ENCODE measurements around the gene MAP4K4. TPM values are rescaled to one million over a fixed set of nuclear protein-coding genes. Genes with fewer than 3 reads are reported as not detected.

Gene MAP4K4
- total RNA-seq, 1 donor from 2014 or later: 48.0 TPM

DNA sequence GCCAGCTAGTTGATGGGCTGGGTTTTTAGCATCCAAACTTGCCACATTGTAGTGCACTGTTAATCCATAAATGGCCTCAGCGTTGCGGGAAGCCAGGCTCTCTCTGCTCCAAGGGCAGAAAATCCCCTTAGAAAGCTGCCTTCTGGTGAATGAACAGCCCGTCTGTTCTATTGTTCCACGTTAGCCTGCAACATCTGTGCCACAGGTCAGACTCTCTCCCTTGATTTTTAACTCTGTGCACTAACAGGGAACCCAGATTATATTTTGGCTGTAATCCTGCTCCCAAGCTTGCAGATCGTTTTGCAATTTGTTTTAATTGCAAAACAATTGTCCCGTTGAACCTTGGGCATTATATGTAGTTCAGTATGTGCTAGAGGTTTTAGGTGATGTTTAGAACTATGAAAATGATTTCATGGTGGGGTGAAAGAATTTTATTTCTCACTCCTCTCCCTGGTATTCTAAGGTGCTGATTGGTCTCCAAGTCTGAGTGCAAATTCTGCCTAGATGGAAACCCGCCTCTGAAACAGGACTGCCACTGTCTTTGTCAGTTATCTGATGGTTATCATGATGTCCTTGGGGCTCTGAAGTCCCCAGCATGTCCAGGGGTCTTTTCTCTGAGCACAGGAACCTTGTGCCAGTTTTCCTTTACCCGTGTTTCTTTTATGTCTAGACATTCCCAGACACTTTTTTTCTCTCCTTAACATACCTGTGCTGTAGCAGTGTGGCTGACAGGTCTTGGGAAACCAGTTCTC, 106.6 kb downstream of the MAP4K4 start:
- no peak for DNase-seq (ENCODE audit: low spot score in 2 of 2)
- peaks cover 3 to 23% of the 10 kb centered on the region in 2 donors for H3K4me1 ChIP-seq

DNA sequence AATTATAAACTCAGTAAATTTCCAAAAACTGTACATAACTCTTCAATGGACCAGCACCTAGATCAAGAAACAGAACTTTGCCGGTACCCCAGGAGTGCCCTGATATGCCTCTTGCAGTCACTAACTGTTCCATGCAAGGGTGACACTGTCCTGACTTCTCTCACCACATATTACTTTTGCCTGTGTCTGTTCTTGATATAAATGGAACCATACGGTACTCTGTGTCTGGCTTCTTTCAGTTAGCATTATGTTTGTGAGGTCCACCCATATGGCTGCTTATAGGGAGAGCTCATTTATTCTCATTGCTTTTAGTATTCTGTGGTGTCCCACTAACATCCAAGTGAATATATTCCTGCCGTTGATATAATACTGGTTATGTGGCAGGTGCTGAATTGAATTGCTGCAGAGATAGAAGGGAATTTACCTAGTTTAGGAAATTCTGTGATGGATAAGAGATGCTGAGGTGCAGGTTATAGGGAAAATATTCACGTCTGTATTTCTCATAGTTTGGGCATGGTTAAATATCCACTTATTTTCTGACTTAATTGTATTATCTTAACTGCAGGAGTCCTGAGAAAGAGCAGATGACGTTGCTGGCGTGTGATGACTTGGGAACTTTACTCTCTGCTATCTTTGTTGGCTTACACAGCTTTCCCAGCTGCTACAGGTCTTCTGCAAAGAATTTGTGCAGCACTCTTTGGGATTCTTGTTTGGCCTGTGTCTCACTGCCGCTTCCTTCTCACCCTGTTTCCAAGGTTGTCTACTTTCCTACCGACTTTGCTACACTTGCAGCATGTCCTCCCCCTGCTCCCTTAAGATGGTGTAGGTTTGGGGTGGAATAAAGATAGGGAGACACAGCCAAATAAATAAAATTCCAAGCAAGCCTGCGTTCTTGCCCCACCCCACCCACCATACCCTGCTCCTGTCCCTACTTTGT, 107.9 kb downstream of the MAP4K4 start:
- intact Hi-C loops (cut with DNase I): no loop called here
- peak overlapping the region in 1 of 2 donors; percentile 15 for H3K27ac ChIP-seq
- H3K27me3 ChIP-seq: no peaks in the 10 kb centered on the region
- H3K9me3 ChIP-seq: no peaks in the 10 kb centered on the region
- TF ChIP-seq, protein P1, sequence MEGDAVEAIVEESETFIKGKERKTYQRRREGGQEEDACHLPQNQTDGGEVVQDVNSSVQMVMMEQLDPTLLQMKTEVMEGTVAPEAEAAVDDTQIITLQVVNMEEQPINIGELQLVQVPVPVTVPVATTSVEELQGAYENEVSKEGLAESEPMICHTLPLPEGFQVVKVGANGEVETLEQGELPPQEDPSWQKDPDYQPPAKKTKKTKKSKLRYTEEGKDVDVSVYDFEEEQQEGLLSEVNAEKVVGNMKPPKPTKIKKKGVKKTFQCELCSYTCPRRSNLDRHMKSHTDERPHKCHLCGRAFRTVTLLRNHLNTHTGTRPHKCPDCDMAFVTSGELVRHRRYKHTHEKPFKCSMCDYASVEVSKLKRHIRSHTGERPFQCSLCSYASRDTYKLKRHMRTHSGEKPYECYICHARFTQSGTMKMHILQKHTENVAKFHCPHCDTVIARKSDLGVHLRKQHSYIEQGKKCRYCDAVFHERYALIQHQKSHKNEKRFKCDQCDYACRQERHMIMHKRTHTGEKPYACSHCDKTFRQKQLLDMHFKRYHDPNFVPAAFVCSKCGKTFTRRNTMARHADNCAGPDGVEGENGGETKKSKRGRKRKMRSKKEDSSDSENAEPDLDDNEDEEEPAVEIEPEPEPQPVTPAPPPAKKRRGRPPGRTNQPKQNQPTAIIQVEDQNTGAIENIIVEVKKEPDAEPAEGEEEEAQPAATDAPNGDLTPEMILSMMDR (IDR thresholded peaks at IDR 0.05): no peak
- no peak overlapping the region for H3K4me3 ChIP-seq
- no peak for DNase-seq (ENCODE audit: low spot score in 2 of 2)
- peaks cover 3 to 23% of the 10 kb centered on the region in 2 donors for H3K4me1 ChIP-seq
- H3K36me3 ChIP-seq: no peaks in the 10 kb centered on the region

More for the DNA sequence above, 106.6 kb downstream of the MAP4K4 start:
- H3K27me3 ChIP-seq: no peaks in the 10 kb centered on the region
- TF ChIP-seq, protein P1 (IDR thresholded peaks at IDR 0.05): no peak
- no peaks in the 10 kb centered on the region for H3K36me3 ChIP-seq
- H3K27ac ChIP-seq: no peak overlapping the region
- H3K9me3 ChIP-seq: no peaks in the 10 kb centered on the region
- intact Hi-C loops (cut with DNase I): no loop called here
- no peak overlapping the region for H3K4me3 ChIP-seq

- H3K27me3 ChIP-seq: no peaks in the 10 kb centered on the region
- H3K36me3 ChIP-seq: no peaks in the 10 kb centered on the region
- TF ChIP-seq, protein P1 (IDR thresholded peaks at IDR 0.05): no peak
- DNase-seq (ENCODE audit: low spot score in 2 of 2): no peak
- H3K27ac ChIP-seq: peak overlapping the region; percentile 15 to 26
- H3K4me1 ChIP-seq: peaks cover 3 to 26% of the 10 kb centered on the region in 2 donors
- no peak overlapping the region for H3K4me3 ChIP-seq
- H3K9me3 ChIP-seq: no peaks in the 10 kb centered on the region
- intact Hi-C loops (cut with DNase I): no loop called here
Observed at GRCh38 chr2:101806123-101806522, 108.6 kb downstream of the MAP4K4 start.

GRCh38 chr2:101806701-101807100, 109.2 kb downstream of the MAP4K4 start:
- intact Hi-C loops (cut with DNase I): no loop called here
- Histone ChIP-seq H3K27ac (peak overlapping the region; percentile 15 to 26), H3K4me3 (no peak overlapping the region), H3K27me3 (no peaks in the 10 kb centered on the region), H3K4me1 (peaks cover 3 to 26% of the 10 kb centered on the region in 2 donors), H3K36me3 (no peaks in the 10 kb centered on the region), H3K9me3 (no peaks in the 10 kb centered on the region)
- TF ChIP-seq, protein P1 (IDR thresholded peaks at IDR 0.05): no peak
- no peak for DNase-seq (ENCODE audit: low spot score in 2 of 2)

- TF ChIP-seq, protein P1 (IDR thresholded peaks at IDR 0.05): no peak
- Histone ChIP-seq H3K27ac (peak overlapping the region in 1 of 2 donors; percentile 26), H3K27me3 (no peaks in the 10 kb centered on the region), H3K4me3 (no peak overlapping the region), H3K4me1 (peaks cover 3 to 26% of the 10 kb centered on the region in 2 donors), H3K36me3 (no peaks in the 10 kb centered on the region), H3K9me3 (no peaks in the 10 kb centered on the region)
- no peak for DNase-seq (ENCODE audit: low spot score in 2 of 2)
- intact Hi-C loops (cut with DNase I): no loop called here
Observed at GRCh38 chr2:101807242-101807641, 109.7 kb downstream of the MAP4K4 start.
